AG04449 (cell line): ENCODE data around the gene BTBD7.

Experiments
- CTCF ChIA-PET: fragments of 350-600 bp; formaldehyde crosslinking; extraction: SDS; loops from one replicate; lab custom pipeline; 2021; ENCODE audit warnings: antibody characterized with exemption; lab: Yijun Ruan, JAX
- POLR2A ChIA-PET: fragments of 400-600, 350-600 bp; formaldehyde crosslinking; extraction: SDS; loops from one replicate; lab custom pipeline; 2020; ENCODE audit warnings: antibody characterized with exemption, inconsistent platforms; lab: Yijun Ruan, JAX
- DNase-seq: peaks from one replicate; pipeline ENCODE4 v3.0.0-alpha.2; 2010; ENCODE audit warnings: low read depth, low spot score
- H3K4me3 ChIP-seq: 2 replicates; pipeline ENCODE4 v1.5.1; 2011; ENCODE audit warnings: low read depth, mild to moderate bottlenecking, control low read depth, low read length
- TF ChIP-seq, protein P1 (sequence below): IDR thresholded peaks from one replicate; pipeline ENCODE4 v1.5.1; 2011; ENCODE audit warnings: mild to moderate bottlenecking, moderate library complexity, low read length, control low read depth, inconsistent platforms; ENCODE audit not compliant: insufficient read depth; ENCODE audit errors: missing control alignments

Gene BTBD7

DNA sequence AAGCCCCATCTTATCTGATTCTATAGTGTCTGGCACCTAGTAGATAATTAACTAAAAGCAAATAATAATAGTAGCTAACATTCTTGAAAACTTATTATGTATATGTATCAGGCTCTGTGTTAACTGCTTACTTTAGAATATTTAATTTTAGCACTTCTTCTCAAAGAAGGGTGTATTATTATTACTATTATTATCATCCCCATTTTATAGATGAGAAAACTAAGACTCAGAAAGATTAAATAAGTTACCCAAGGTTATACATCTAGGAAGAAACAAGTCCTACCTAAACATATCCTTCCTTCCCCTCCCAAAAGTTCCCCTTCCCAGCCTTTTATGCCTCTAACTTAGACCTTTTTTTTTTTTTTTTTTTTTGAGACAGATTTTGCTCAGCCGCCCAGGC is 64.4 kb downstream of the BTBD7 start:
- no peak overlapping the region for H3K4me3 ChIP-seq
- POLR2A ChIA-PET: no interaction called here
- TF ChIP-seq, protein P1, sequence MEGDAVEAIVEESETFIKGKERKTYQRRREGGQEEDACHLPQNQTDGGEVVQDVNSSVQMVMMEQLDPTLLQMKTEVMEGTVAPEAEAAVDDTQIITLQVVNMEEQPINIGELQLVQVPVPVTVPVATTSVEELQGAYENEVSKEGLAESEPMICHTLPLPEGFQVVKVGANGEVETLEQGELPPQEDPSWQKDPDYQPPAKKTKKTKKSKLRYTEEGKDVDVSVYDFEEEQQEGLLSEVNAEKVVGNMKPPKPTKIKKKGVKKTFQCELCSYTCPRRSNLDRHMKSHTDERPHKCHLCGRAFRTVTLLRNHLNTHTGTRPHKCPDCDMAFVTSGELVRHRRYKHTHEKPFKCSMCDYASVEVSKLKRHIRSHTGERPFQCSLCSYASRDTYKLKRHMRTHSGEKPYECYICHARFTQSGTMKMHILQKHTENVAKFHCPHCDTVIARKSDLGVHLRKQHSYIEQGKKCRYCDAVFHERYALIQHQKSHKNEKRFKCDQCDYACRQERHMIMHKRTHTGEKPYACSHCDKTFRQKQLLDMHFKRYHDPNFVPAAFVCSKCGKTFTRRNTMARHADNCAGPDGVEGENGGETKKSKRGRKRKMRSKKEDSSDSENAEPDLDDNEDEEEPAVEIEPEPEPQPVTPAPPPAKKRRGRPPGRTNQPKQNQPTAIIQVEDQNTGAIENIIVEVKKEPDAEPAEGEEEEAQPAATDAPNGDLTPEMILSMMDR: no peak
- CTCF ChIA-PET: no interaction called here
- no peak for DNase-seq

DNA sequence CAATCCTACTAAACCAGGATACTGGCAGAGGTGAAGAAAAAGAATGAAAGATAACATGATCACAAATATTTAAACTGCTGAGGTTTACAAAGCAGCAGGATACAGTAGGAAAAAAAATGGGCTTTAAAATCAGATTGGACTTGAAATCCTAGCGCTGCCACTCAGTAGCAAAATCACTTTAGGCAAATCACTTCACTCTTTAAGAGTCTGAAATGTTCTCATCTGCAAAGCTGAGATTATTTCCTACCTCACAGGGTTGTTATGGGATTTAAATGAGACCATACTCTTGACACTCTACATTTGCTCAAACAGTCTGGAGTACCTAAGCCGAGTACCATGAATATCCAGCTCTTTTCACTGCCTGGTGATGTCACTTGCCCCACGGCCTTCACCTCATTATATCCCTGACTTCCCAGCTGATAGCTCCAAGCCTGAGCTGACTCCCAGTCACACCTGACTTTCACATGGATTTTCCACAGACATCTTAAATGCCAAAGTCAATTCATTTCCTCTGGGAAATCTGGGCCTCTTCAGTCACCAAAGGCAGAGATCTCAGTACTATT is 65.6 kb downstream of the BTBD7 start:
- ChIA-PET POLR2A (no interaction called here), CTCF (no interaction called here)
- no peak for DNase-seq
- TF ChIP-seq, protein P1: no peak
- H3K4me3 ChIP-seq: no peak overlapping the region

DNA sequence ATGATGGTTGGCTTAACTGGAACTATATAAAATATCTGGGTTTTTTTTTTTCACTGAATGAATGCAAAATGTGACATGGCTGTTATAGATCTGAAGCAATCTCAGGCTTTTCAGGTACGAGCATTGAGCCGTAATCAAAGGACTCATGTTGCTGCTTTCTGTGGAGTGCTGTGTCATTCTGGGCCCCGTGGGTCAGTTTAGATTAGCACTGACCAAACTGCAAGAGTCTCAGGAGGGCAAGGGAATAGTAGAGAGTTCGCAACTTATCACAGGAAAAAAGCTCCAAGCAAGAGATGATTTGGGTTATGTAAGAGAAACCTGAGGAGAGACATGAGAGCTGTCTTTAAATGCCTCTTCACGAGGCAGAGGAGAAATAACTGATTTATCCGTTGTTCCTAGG is 66.7 kb downstream of the BTBD7 start:
- no peak overlapping the region for H3K4me3 ChIP-seq
- DNase-seq: no peak
- ChIA-PET CTCF (no interaction called here), POLR2A (no interaction called here)
- TF ChIP-seq, protein P1: no peak

DNA sequence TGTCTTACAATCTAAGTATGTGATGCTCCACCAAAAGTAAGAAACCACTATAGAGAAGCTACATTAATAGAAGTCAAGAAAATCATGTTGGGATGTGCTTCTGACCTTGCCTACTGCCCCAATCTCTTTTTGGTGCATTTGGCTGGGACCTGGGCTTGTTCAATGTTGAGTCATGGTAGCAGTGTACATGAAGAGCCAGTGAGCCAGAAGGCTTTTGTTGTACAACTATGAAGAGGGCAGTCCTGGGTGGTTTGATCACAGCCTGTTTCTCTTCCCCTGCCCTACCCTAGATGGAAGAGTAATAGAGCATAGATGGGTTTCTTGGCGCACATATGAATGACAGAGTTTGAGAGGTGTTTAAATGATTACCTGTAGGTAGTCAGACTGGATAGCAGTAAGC is 69.4 kb downstream of the BTBD7 start:
- TF ChIP-seq, protein P1: no peak
- H3K4me3 ChIP-seq: no peak overlapping the region
- ChIA-PET CTCF (no interaction called here), POLR2A (no interaction called here)
- no peak for DNase-seq

DNA sequence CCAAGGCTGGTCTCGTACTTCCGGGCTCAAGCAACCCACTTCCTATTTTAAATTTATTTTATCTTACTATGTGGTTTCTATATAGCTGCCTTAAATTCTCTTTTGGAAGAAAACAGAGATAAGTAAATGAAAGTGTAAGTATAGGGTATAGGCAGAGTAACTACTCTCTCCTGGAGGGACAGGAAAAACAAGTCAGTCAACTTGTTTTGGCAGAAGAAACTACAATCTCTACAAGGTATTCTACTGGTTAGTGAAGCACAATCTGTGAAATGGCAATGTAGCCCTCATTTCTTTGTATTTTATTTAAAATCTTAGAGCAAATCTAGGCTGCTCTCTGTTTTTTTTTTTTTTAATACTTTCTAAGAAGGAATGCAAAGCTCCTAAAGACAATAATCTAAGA is 70.4 kb downstream of the BTBD7 start:
- TF ChIP-seq, protein P1: no peak
- ChIA-PET CTCF (no interaction called here), POLR2A (no interaction called here)
- H3K4me3 ChIP-seq: no peak overlapping the region
- DNase-seq: no peak

DNA sequence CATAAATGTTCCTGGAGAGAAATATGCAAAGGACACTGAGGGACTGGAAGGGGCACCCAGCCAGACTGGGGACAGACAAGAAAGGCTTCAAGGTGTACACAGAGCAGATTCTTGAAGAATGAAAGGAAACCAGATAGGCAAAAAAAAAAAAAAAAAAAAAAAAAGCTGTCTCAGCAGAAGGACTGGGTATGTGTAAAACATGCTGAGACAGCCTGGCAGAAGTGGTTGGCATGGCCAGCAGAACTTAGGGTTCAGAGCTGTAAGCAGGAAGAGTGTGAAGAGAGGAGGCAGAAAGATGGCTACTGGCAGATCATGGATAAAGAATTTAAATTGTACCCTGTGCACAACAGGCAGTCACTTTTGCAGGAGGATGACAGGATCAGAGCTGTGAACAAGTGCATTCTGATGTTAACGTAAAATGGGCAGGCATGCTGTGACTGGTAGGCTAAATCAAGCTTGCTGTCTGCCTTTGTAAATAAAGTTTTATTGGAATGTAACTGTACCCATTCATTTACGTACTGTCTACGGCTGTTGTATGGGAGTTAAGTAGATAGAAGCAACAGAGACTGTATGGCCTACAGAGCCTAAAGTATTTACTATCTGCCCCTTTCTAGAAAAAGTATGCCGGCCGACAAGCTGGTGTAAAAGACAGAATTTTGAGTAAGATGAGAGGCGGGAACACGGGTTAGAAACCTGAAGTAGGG is 83.6 kb downstream of the BTBD7 start:
- POLR2A ChIA-PET: no interaction called here
- CTCF ChIA-PET: interaction anchor here (1.0 kb wide), 1 partner anchor 9 kb away, joined by 3 read pairs; no protein-coding TSS in a partner anchor
- H3K4me3 ChIP-seq: no peak overlapping the region
- no peak for DNase-seq
- TF ChIP-seq, protein P1: no peak
